ENCODE measurements around the gene CTSZ. TPM values are rescaled to one million over a fixed set of nuclear protein-coding genes. Genes with fewer than 3 reads are reported as not detected.

Gene CTSZ
- total and polyA plus RNA-seq, 10 of the 15 experiments (the other 5 are each of a cell fraction or from before 2014, with no cell fraction given) = 6.0 to 301 (median 154) TPM

DNA sequence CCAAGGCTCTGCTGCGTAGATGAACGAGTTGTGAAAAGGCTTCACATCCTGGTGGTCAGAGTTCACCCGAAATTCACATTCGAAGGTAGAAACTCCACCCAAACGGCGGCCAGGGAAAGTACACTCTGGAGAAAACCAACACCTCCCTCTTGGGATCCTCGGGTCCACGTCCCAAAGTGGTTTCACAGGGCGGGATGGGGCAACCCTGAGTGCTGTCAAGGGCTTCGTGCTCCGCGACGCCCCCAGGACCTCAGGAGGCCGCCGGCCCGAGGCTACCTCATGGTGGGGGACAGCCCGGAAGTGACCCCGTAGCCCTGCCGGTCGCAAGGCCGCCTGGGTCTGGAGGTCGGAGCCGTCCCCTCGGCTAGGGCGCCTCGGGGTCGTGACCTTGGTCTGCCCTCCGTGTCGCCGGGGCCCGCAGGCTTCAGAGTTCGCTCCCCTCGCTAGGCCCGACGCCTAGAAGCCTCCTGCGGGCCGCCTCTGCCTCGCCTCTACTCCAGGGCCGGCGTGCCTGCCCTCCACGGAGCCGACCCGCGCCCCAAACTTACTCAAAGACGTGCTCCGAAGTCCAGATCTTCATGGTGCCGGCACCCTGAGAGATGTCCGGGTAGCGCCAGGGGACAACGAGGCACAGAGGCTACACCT lies 35.2 kb upstream of the CTSZ start, which contains the start of gene PRELID3B (continued):
- TF ChIP-seq ZNF687 (IDR thresholded peaks at IDR 0.05) (peak; percentile 60; the same call in 1 of the 2 replicates), TCF12 (IDR thresholded peaks at IDR 0.05; ENCODE audit: low read depth, low read length) (no peak), RAD21 (IDR thresholded peaks at IDR 0.05; ENCODE audit: insufficient read depth, low read depth, low read length) (no peak), ZNF24 (IDR thresholded peaks at IDR 0.05) (no peak), RELB (IDR thresholded peaks at IDR 0.05; ENCODE audit: low read depth) (0 out of 2 replicates have a peak, but pooled peaks have one; percentile 17), HDGF (IDR thresholded peaks at IDR 0.05) (0 out of 2 replicates have a peak, but pooled peaks have one; percentile 39), IKZF2 (IDR thresholded peaks at IDR 0.05) (peak in 1 of 2 experiments; percentile 40; a peak in 1 of 4 replicates), PAX5 (IDR thresholded peaks at IDR 0.05; ENCODE audit: borderline replicate concordance, low read depth, low read length) (no peak; the same call in 1 of the 2 replicates), NR2C2 (IDR thresholded peaks at IDR 0.05; ENCODE audit: borderline replicate concordance, control insufficient read depth, insufficient read length, low read depth) (no peak), BCL11A (IDR thresholded peaks at IDR 0.05; ENCODE audit: low read depth, low read length) (no peak), NR2C1 (IDR thresholded peaks at IDR 0.05) (peak; percentile 52), KAT2A (conservative IDR thresholded peaks at IDR 0.05; ENCODE audit: control insufficient read depth, low read depth, low read length) (no peak), MEF2A (IDR thresholded peaks at IDR 0.05; ENCODE audit: insufficient read depth, low read depth, low read length) (no peak), NFIC (IDR thresholded peaks at IDR 0.05; ENCODE audit: low read depth, low read length) (no peak), SREBF1 (IDR thresholded peaks at IDR 0.05; ENCODE audit: low read length) (no peak), MYB (IDR thresholded peaks at IDR 0.05; ENCODE audit: borderline replicate concordance, low read depth, low read length) (no peak), CBX5 (IDR thresholded peaks at IDR 0.05; ENCODE audit: low read depth) (0 out of 2 replicates have a peak, but pooled peaks have one; percentile 15), POLR2AphosphoS2 (IDR thresholded peaks at IDR 0.05; ENCODE audit: low read depth, low read length) (no peak), SMC3 (IDR thresholded peaks at IDR 0.05; ENCODE audit: borderline replicate concordance, low read length) (0 out of 2 replicates have a peak, but pooled peaks have one; percentile 2), MYC (IDR thresholded peaks at IDR 0.05; ENCODE audit: insufficient read depth, insufficient read length, insufficient replicate concordance, low read length, severe bottlenecking) (no peak), NFYA (IDR thresholded peaks at IDR 0.05; ENCODE audit: borderline replicate concordance, low read depth, low read length) (no peak), GABPA (IDR thresholded peaks at IDR 0.05; ENCODE audit: low read depth) (no peak), HDAC6 (IDR thresholded peaks at IDR 0.05; ENCODE audit: unreplicated experiment) (no peak), SIN3A (IDR thresholded peaks at IDR 0.05; ENCODE audit: low read depth, low read length) (peak; percentile 61; the same call in 1 of the 2 replicates)
- TF ChIP-seq, protein P1, sequence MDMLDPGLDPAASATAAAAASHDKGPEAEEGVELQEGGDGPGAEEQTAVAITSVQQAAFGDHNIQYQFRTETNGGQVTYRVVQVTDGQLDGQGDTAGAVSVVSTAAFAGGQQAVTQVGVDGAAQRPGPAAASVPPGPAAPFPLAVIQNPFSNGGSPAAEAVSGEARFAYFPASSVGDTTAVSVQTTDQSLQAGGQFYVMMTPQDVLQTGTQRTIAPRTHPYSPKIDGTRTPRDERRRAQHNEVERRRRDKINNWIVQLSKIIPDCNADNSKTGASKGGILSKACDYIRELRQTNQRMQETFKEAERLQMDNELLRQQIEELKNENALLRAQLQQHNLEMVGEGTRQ (IDR thresholded peaks at IDR 0.05; ENCODE audit: borderline replicate concordance, low read depth, low read length) = no peak; the same call in 1 of the 2 replicates

Measured in GM12878 (cell line).